Keratinocyte (primary cell): ENCODE results near the gene PRDM10. TPM values are rescaled to one million over a fixed set of nuclear protein-coding genes. Genes with fewer than 3 reads are reported as not detected.

Source experiments
- DNase-seq: peaks from one replicate; pipeline ENCODE4 v3.0.0-alpha.2; 2011; ENCODE audit warnings: low read depth, missing footprints, low spot score
- FAIRE-seq: peaks from 2 replicates; lab custom pipeline; 2011; peaks lifted over from hg19 to GRCh38; lab: Jason Lieb, UNC
- H2AFZ ChIP-seq: 2 replicates; pipeline ENCODE4 v1.6.0; 2012; ENCODE audit warnings: low read length, control low read depth, inconsistent platforms; ENCODE audit not compliant: control insufficient read depth
- H3K27ac ChIP-seq: 2 replicates; pipeline ENCODE4 v1.5.1; 2011; ENCODE audit warnings: low read length; ENCODE audit not compliant: control insufficient read depth, insufficient read depth
- H3K27me3 ChIP-seq: 3 replicates; pipeline ENCODE4 v1.6.0; 2011; ENCODE audit warnings: low read length; ENCODE audit not compliant: control insufficient read depth, insufficient read depth; ENCODE audit errors: extremely low read depth
- H3K36me3 ChIP-seq, 2 experiments: 2 replicates in 1 of 2; 3 replicates in 1 of 2; pipeline ENCODE4 v1.5.1; 2011; ENCODE audit warnings: low read length in 2 of 2, mild to moderate bottlenecking in 1 of 2; ENCODE audit not compliant: control insufficient read depth in 2 of 2, insufficient read depth in 2 of 2; ENCODE audit errors: extremely low read depth in 1 of 2
- H3K4me1 ChIP-seq: 3 replicates; pipeline ENCODE4 v1.5.1; 2011; ENCODE audit warnings: low read length; ENCODE audit not compliant: control insufficient read depth, insufficient read depth; ENCODE audit errors: extremely low read depth
- H3K4me2 ChIP-seq: 3 replicates; pipeline ENCODE4 v1.6.0; 2011; ENCODE audit warnings: low read depth, low read length; ENCODE audit not compliant: control insufficient read depth, insufficient read depth; ENCODE audit errors: extremely low read depth
- H3K4me3 ChIP-seq, 3 experiments: fragments of 200-600 bp in 1 of 3; sonication (generic) in 1 of 3; 2 replicates in 2 of 3; 3 replicates in 1 of 3; pipeline ENCODE4 v1.5.1; 2011 to 2016; ENCODE audit warnings: low read length in 3 of 3, mild to moderate bottlenecking in 3 of 3, control low read depth in 2 of 3, inconsistent platforms in 1 of 3, low read depth in 1 of 3, mixed read lengths in 1 of 3, mixed run types in 1 of 3, moderate library complexity in 1 of 3; ENCODE audit not compliant: control insufficient read depth in 2 of 3, insufficient read depth in 2 of 3; ENCODE audit errors: extremely low read depth in 1 of 3
- H3K79me2 ChIP-seq: 2 replicates; pipeline ENCODE4 v1.6.0; 2012; ENCODE audit warnings: low read length; ENCODE audit not compliant: control insufficient read depth, insufficient read depth
- H3K9ac ChIP-seq: 3 replicates; pipeline ENCODE4 v1.6.0; 2011; ENCODE audit warnings: low read length; ENCODE audit not compliant: control insufficient read depth, insufficient read depth; ENCODE audit errors: extremely low read depth
- H3K9me1 ChIP-seq: 3 replicates; pipeline ENCODE4 v1.6.0; 2011; ENCODE audit warnings: low read length; ENCODE audit not compliant: control insufficient read depth, insufficient read depth; ENCODE audit errors: extremely low read depth
- H3K9me3 ChIP-seq: 2 replicates; pipeline ENCODE4 v1.5.1; 2012; ENCODE audit warnings: low read depth, low read length; ENCODE audit not compliant: control insufficient read depth
- H4K20me1 ChIP-seq: 3 replicates; pipeline ENCODE4 v1.6.0; 2011; ENCODE audit warnings: low read length; ENCODE audit not compliant: control insufficient read depth, insufficient read depth; ENCODE audit errors: extremely low read depth
- CTCF ChIP-seq, 3 experiments: IDR thresholded peaks in 1 of 3; conservative IDR thresholded peaks in 1 of 3; optimal IDR thresholded peaks in 1 of 3; 2 replicates in 2 of 3; 3 replicates in 1 of 3; pipeline versions ENCODE3 to v1.5.1; 2011; ENCODE audit warnings: low read length in 3 of 3, mild to moderate bottlenecking in 3 of 3, moderate library complexity in 2 of 3, control low read depth in 1 of 3, inconsistent platforms in 1 of 3; ENCODE audit not compliant: insufficient read depth in 2 of 3; ENCODE audit errors: extremely low read depth in 1 of 3
- EZH2 ChIP-seq: IDR thresholded peaks from one replicate; pipeline ENCODE4 v1.6.1; 2012; ENCODE audit warnings: inconsistent platforms, mild to moderate bottlenecking, low read length, moderate library complexity
- dilution Hi-C: fragments of 300-500 bp; cut with MboI; formaldehyde crosslinking; loops from one replicate; pipeline ENCODE4 v1.7.0; 2020; ENCODE audit warnings: low sequenced_read_pairs; ENCODE audit not compliant: extremely low pct_ligation_motif_present
- polyA plus RNA-seq, 5 experiments: library from polyadenylated mRNA; depleted of rRNA in 3 of 5; stranded (reverse) in 3 of 5; stranded (forward) in 1 of 5; unstranded in 1 of 5; fragments of >200 nt; gene quantifications; 1 replicate in 1 of 5; 2 replicates in 3 of 5; 3 replicates in 1 of 5; pipeline versions ENCODE4 v1.2.1 to v1.2.3, GENCODE V29; 2011 to 2012; ENCODE audit warnings: missing spikeins in 2 of 5, low read depth in 1 of 5, low replicate concordance in 1 of 5

The PRDM10 gene
- polyA plus RNA-seq, 1 donor (not counting 4 experiments of a cell fraction or from before 2014, with no cell fraction given): 4.7 TPM

GRCh38 chr11:129974237-129974636 lies 28.4 kb downstream of the PRDM10 start:
- dilution Hi-C loops: no loop called here
- TF ChIP-seq CTCF (optimal IDR thresholded peaks at IDR 0.05 in 1 of 3, IDR thresholded peaks at IDR 0.05 in 1 of 3, conservative IDR thresholded peaks at IDR 0.05 in 1 of 3; ENCODE audit: extremely low read depth in 1 of 3, insufficient read depth in 2 of 3, low read length in 3 of 3) (no peak), EZH2 (no peak)
- Histone ChIP-seq H3K4me2 (no peak overlapping the region), H3K4me3 (no peak overlapping the region), H3K79me2 (peaks cover 8% of the 10 kb centered on the region), H3K9ac (no peak overlapping the region), H3K36me3 (no peaks in the 10 kb centered on the region), H3K27ac (no peak overlapping the region), H3K4me1 (no peaks in the 10 kb centered on the region), H3K9me3 (no peaks in the 10 kb centered on the region), H3K27me3 (no peaks in the 10 kb centered on the region), H2AFZ (no peak overlapping the region), H4K20me1 (no peaks in the 10 kb centered on the region), H3K9me1 (no peaks in the 10 kb centered on the region)
- FAIRE-seq (no peak), DNase-seq (no peak)

GRCh38 chr11:129973809-129974208 lies 28.8 kb downstream of the PRDM10 start:
- Histone ChIP-seq H3K9me3 (no peaks in the 10 kb centered on the region), H3K9ac (no peak overlapping the region), H3K27ac (no peak overlapping the region), H3K36me3 (no peaks in the 10 kb centered on the region), H3K27me3 (no peaks in the 10 kb centered on the region), H3K79me2 (peaks cover 8% of the 10 kb centered on the region), H3K4me1 (no peaks in the 10 kb centered on the region), H3K4me2 (no peak overlapping the region), H3K9me1 (no peaks in the 10 kb centered on the region), H2AFZ (no peak overlapping the region), H3K4me3 (no peak overlapping the region), H4K20me1 (no peaks in the 10 kb centered on the region)
- DNase-seq (no peak), FAIRE-seq (no peak)
- dilution Hi-C loops: no loop called here
- no peak for TF ChIP-seq EZH2
- no peak for TF ChIP-seq CTCF (optimal IDR thresholded peaks at IDR 0.05 in 1 of 3, IDR thresholded peaks at IDR 0.05 in 1 of 3, conservative IDR thresholded peaks at IDR 0.05 in 1 of 3; ENCODE audit: extremely low read depth in 1 of 3, insufficient read depth in 2 of 3, low read length in 3 of 3)
